Measurements from ENCODE around the gene ELAC2.

- TF ChIP-seq CTCF (IDR thresholded peaks at IDR 0.05) = no peak
- TF ChIP-seq POLR2A (IDR thresholded peaks at IDR 0.05) = no peak
These were observed 7.9 kb upstream of the ELAC2 start for GRCh38 chr17:13025687-13026086.
